ENCODE results near the gene ADCYAP1.

DNA sequence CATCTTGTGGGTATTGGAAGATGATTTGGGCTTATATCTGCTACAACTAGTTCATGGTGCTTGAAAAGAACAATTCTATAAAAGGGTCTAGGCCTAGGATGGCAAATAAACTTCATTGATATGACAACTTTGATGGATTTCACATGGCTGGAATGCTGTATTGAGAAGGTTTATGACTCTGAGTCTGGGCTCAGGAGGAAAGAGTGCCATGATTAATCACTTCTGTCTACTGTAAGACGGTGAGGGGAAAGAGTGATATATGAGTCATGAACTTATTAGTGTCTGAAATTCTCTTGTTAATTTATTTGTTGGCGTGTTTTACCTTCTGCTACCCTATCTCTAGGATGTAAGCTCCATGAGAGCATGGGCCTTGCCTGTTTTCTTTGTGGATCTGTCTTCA, 17.0 kb upstream of the ADCYAP1 start:
- no peak for TF ChIP-seq ZNF132 (tag by site-specific recombination; IDR thresholded peaks at IDR 0.05; ENCODE audit: borderline replicate concordance)
- no peak for TF ChIP-seq CTCF (tag by site-specific recombination; IDR thresholded peaks at IDR 0.05)
